ENCODE measurements around the gene TSPAN9.

Gene TSPAN9

DNA sequence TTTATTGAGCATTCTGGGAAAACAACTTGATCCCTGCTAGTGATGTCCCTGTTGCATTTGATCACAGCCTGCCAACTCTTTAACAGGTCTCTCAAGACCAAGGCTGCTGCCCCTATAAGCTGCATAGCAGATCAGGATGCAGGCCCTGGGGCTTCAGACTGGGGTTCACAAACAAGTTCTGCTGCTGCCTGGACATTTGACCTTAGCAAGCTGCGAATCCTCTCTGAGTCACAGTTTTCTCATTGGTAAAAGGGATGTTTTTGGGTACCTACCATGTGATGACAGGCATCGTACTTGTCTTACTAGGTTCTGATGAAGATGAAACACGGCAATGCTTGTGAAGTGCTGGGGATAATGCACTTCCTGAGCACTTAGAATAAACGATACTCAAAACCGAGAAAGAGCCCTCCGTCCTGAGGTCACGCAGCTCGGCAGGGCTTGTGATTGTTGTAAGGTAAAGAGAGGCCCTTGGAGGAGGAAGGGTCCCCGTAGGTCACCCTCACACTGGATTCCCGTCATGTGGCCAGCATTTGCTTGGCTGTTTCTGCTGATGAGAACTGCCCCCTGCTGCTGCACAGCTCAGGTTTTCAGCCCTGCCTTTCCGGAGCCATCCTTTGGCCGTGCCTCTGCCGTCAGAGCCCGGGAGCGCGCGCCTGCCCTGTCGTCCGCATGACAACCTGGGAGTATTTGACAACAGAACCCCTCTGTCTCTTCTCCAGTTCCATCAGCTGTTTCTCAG lies 39.1 kb downstream of the TSPAN9 start:
- no peaks in the 10 kb centered on the region for H3K36me3 ChIP-seq (ENCODE audit: insufficient read depth, low read length)
- no peaks in the 10 kb centered on the region for H3K9me3 ChIP-seq (ENCODE audit: low read depth, low read length)
- H3K4me3 ChIP-seq = no peak overlapping the region
- no peak for DNase-seq (ENCODE audit: low read depth, low spot score)
- no peak for TF ChIP-seq FOXP2 (optimal IDR thresholded peaks at IDR 0.05; ENCODE audit: control extremely low read depth, extremely low read length, insufficient read depth)
- TF ChIP-seq POLR2AphosphoS5 (IDR thresholded peaks at IDR 0.05; ENCODE audit: borderline replicate concordance, low read depth, low read length) = no peak
- H3K9ac ChIP-seq (ENCODE audit: insufficient read length) = no peak overlapping the region
- H3K27ac ChIP-seq = no peak overlapping the region

DNA sequence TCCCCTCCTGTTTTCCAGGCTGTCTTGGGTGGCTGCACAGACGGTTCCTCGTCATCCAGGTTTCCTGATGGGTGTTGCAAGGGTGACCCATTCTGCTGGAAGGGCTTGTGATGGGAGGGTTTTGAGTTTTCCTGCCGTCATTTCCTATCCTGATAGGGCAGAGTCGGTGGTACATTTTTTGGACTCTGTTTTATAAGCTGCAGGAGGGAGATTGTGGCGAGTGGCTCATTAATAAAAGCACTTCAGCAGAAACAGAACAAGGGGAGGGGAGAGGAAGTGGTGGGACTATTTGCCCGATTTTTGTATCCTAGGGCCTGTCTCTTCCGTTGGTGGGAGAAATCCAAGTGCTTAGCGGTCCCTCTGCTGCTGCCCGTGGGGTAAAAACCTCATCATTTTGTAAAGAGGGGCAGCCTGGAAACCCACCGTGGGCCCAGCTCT lies 40.0 kb downstream of the TSPAN9 start:
- peak overlapping the region; percentile 2; the same call in 1 of the 2 replicates for H3K27ac ChIP-seq
- no peaks in the 10 kb centered on the region for H3K9me3 ChIP-seq (ENCODE audit: low read depth, low read length)
- TF ChIP-seq POLR2AphosphoS5 (IDR thresholded peaks at IDR 0.05; ENCODE audit: borderline replicate concordance, low read depth, low read length) (no peak), EZH2 (IDR thresholded peaks at IDR 0.05) (no peak), FOXP2 (optimal IDR thresholded peaks at IDR 0.05; ENCODE audit: control extremely low read depth, extremely low read length, insufficient read depth) (no peak)
- peak overlapping the region; percentile 52 for H3K4me3 ChIP-seq
- no peak overlapping the region for H3K9ac ChIP-seq (ENCODE audit: insufficient read length)
- no peaks in the 10 kb centered on the region for H3K36me3 ChIP-seq (ENCODE audit: insufficient read depth, low read length)
- DNase-seq (ENCODE audit: low read depth, low spot score) = peak; percentile 24

- Histone ChIP-seq H3K9me3 (ENCODE audit: low read depth, low read length) (no peaks in the 10 kb centered on the region), H3K9ac (ENCODE audit: insufficient read length) (no peak overlapping the region), H3K36me3 (ENCODE audit: insufficient read depth, low read length) (no peaks in the 10 kb centered on the region), H3K4me3 (peak overlapping the region; percentile 52), H3K27ac (peak overlapping the region; percentile 2; the same call in 1 of the 2 replicates)
- TF ChIP-seq EZH2 (IDR thresholded peaks at IDR 0.05) (no peak), FOXP2 (optimal IDR thresholded peaks at IDR 0.05; ENCODE audit: control extremely low read depth, extremely low read length, insufficient read depth) (no peak), POLR2AphosphoS5 (IDR thresholded peaks at IDR 0.05; ENCODE audit: borderline replicate concordance, low read depth, low read length) (no peak)
- DNase-seq (ENCODE audit: low read depth, low spot score) = no peak
Measured at GRCh38 chr12:3117591-3118015, 40.4 kb downstream of the TSPAN9 start.

GRCh38 chr12:3119192-3119755 lies 42.1 kb downstream of the TSPAN9 start:
- Histone ChIP-seq H3K27ac (no peak overlapping the region), H3K4me3 (no peak overlapping the region), H3K9ac (ENCODE audit: insufficient read length) (no peak overlapping the region), H3K36me3 (ENCODE audit: insufficient read depth, low read length) (no peaks in the 10 kb centered on the region), H3K9me3 (ENCODE audit: low read depth, low read length) (no peaks in the 10 kb centered on the region)
- TF ChIP-seq POLR2AphosphoS5 (IDR thresholded peaks at IDR 0.05; ENCODE audit: borderline replicate concordance, low read depth, low read length) = no peak
- TF ChIP-seq FOXP2 (optimal IDR thresholded peaks at IDR 0.05; ENCODE audit: control extremely low read depth, extremely low read length, insufficient read depth) = no peak
- no peak for TF ChIP-seq EZH2 (IDR thresholded peaks at IDR 0.05)
- DNase-seq (ENCODE audit: low read depth, low spot score) = no peak

GRCh38 chr12:3119756-3120601 lies 42.8 kb downstream of the TSPAN9 start:
- Histone ChIP-seq H3K4me3 (no peak overlapping the region), H3K9me3 (ENCODE audit: low read depth, low read length) (no peaks in the 10 kb centered on the region; the same call in 1 of the 2 replicates), H3K36me3 (ENCODE audit: insufficient read depth, low read length) (no peaks in the 10 kb centered on the region), H3K9ac (ENCODE audit: insufficient read length) (no peak overlapping the region), H3K27ac (no peak overlapping the region)
- TF ChIP-seq EZH2 (IDR thresholded peaks at IDR 0.05) (no peak), FOXP2 (optimal IDR thresholded peaks at IDR 0.05; ENCODE audit: control extremely low read depth, extremely low read length, insufficient read depth) (no peak), POLR2AphosphoS5 (IDR thresholded peaks at IDR 0.05; ENCODE audit: borderline replicate concordance, low read depth, low read length) (no peak)
- no peak for DNase-seq (ENCODE audit: low read depth, low spot score)

DNA sequence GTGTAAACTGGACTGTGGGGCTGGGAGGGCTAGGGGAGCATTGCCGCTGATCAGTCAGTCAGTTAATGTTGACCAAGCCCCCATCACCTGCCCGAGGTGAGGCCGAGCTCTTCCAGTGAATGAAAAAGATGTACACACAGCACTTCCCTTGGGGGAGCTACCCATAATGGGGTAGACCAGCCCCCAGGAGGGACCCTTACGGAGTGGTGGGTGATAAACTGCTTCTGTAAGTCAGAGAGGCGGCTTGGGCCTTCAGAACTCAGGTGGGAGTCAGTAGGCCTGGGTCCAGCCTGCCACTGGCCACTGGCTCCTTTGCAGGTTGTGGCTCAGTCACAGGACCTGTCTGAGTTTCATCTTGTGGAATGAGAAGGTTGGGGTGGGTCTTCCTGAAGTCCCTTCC lies 43.5 kb downstream of the TSPAN9 start:
- no peak overlapping the region for H3K4me3 ChIP-seq
- no peak for DNase-seq (ENCODE audit: low read depth, low spot score)
- no peak overlapping the region for H3K9ac ChIP-seq (ENCODE audit: insufficient read length)
- TF ChIP-seq POLR2AphosphoS5 (IDR thresholded peaks at IDR 0.05; ENCODE audit: borderline replicate concordance, low read depth, low read length) = no peak
- no peak for TF ChIP-seq FOXP2 (optimal IDR thresholded peaks at IDR 0.05; ENCODE audit: control extremely low read depth, extremely low read length, insufficient read depth)
- TF ChIP-seq EZH2 (IDR thresholded peaks at IDR 0.05) = no peak
- H3K9me3 ChIP-seq (ENCODE audit: low read depth, low read length) = no peaks in the 10 kb centered on the region; the same call in 1 of the 2 replicates
- no peaks in the 10 kb centered on the region for H3K36me3 ChIP-seq (ENCODE audit: insufficient read depth, low read length)
- no peak overlapping the region for H3K27ac ChIP-seq

GRCh38 chr12:3122841-3123678 lies 45.9 kb downstream of the TSPAN9 start:
- TF ChIP-seq POLR2AphosphoS5 (IDR thresholded peaks at IDR 0.05; ENCODE audit: borderline replicate concordance, low read depth, low read length) = no peak
- TF ChIP-seq EZH2 (IDR thresholded peaks at IDR 0.05) = no peak
- TF ChIP-seq FOXP2 (optimal IDR thresholded peaks at IDR 0.05; ENCODE audit: control extremely low read depth, extremely low read length, insufficient read depth) = no peak
- H3K9me3 ChIP-seq (ENCODE audit: low read depth, low read length) = no peaks in the 10 kb centered on the region; the same call in 1 of the 2 replicates
- no peak for DNase-seq (ENCODE audit: low read depth, low spot score)
- no peaks in the 10 kb centered on the region for H3K36me3 ChIP-seq (ENCODE audit: insufficient read depth, low read length)
- H3K4me3 ChIP-seq = no peak overlapping the region
- H3K9ac ChIP-seq (ENCODE audit: insufficient read length) = no peak overlapping the region
- no peak overlapping the region for H3K27ac ChIP-seq

All from SK-N-MC (cell line).